T-helper 2 cell treated with Interferon-gamma antibody and Interleukin-4, amounts not matched to agents 5 μg/mL and 100 μg/mL, for 36 hours (primary cell): ENCODE results near the gene DPP6.

ENCODE experiments used
- DNase-seq: peaks from one replicate; pipeline ENCODE4 v3.0.0; 2021; ENCODE audit warnings: low spot score
- H3K27ac Mint-ChIP-seq: one replicate; pipeline ENCODE4 v1.8.0; 2021; ENCODE audit warnings: mild to moderate bottlenecking, mixed read lengths
- H3K27me3 Mint-ChIP-seq: one replicate; pipeline ENCODE4 v1.8.0; 2021; ENCODE audit warnings: low read depth, mixed read lengths
- H3K36me3 Mint-ChIP-seq: one replicate; pipeline ENCODE4 v1.8.0; 2021; ENCODE audit warnings: low read depth, mixed read lengths
- H3K4me1 Mint-ChIP-seq: one replicate; pipeline ENCODE4 v1.8.0; 2021; ENCODE audit warnings: low read depth, mixed read lengths
- H3K4me3 Mint-ChIP-seq: one replicate; pipeline ENCODE4 v1.8.0; 2022; ENCODE audit warnings: mild to moderate bottlenecking, moderate library complexity, mixed read lengths
- H3K9me3 Mint-ChIP-seq: one replicate; pipeline ENCODE4 v1.8.0; 2021; ENCODE audit warnings: mixed read lengths

DPP6 gene

DNA sequence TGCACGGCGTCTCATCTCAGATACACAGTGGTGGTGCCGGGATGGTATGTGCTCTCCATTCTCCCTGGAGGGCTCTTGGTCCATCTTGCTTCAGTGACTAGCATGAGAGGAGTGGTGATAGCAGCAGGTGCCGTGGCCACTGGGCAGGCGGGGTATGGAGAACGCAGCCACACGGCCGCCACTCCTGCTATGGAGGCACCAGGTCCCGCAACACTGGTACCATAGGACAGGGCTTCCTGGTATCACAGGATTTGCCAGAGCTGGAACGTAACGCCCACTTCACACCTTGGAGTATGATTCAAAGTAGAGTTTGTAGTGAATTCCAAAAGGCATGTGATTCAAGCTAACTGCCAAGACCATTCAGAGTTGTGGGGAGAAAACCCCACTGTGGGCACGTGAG, 284.1 kb downstream of the DPP6 start:
- H3K36me3 Mint-ChIP-seq: no peaks in the 10 kb centered on the region
- H3K4me3 Mint-ChIP-seq: no peak overlapping the region
- H3K9me3 Mint-ChIP-seq: peaks cover 26% of the 10 kb centered on the region
- H3K4me1 Mint-ChIP-seq: no peaks in the 10 kb centered on the region
- H3K27ac Mint-ChIP-seq: no peak overlapping the region
- DNase-seq: no peak
- H3K27me3 Mint-ChIP-seq: no peaks in the 10 kb centered on the region

DNA sequence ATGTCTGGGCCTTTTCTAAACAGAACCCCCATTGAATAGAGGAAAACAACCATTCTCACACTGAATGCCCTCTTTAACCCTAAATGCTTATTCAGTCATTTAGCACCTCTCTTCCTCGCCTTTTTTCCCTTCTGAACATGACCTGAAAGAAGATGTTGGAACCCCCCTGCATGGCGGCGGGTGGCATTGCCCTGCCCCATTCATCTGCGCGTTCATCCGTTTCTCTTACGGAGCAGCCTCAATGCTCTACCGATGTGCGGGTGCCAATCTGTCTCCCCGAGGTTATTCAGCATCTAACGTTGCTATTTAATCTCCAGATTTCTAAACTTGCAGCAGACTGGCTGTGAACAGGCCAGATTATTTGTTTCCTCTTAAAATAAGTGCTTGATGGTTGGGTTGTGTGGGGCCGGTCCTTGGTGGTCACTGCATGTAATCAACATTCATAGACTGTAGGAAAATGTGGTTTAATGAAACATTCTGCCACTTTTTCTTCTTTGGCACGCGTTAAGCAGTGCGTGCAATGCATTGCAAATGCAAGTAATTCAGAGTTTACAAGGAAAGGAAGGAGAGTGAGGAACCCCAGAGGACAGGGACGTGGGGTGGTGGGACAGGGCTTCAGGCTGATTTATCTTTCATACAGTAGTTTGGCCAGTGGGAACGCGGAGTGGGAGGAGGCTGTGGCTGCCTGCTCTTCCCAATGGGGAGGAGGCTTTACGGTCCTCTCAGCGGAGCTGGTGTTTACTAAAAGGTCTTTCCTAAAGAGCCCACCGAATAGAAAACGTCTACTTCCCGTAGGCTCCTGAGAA, 286.7 kb downstream of the DPP6 start:
- H3K4me1 Mint-ChIP-seq: no peaks in the 10 kb centered on the region
- H3K27me3 Mint-ChIP-seq: no peaks in the 10 kb centered on the region
- no peak overlapping the region for H3K27ac Mint-ChIP-seq
- DNase-seq: no peak
- no peaks in the 10 kb centered on the region for H3K36me3 Mint-ChIP-seq
- H3K4me3 Mint-ChIP-seq: no peak overlapping the region
- peaks cover 17% of the 10 kb centered on the region for H3K9me3 Mint-ChIP-seq

DNA sequence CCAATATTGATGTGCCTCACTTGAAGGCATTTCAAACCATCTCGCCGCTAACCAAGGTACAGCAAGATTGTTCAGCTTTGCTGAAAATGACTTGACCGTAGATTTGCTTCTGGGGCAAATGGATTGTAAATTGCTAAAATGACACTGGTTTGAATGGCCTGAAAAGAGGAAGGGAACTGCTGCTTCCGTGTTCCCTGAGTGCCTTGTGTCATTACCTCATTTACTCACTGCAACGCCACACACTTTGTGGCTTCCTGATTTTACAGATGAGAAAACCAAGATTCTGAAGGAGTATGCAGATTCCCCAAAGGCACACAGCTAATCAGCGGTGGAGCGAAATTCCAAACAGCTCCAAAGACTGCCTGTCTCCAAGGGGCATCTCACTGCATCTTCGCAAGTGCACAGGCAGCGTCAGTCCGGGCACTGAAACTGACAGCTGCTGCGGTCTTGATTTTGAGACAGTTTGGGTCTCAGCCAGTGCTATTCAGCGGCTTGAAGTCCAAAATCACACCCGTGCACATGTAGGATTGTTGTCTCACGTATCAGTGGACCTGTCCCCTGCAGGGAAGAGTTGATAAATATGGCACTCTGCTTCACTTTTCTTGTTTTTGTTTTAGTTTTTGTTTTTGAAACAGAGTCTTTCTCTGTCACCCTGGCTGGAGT, 290.9 kb downstream of the DPP6 start:
- no peaks in the 10 kb centered on the region for H3K36me3 Mint-ChIP-seq
- H3K27me3 Mint-ChIP-seq: no peaks in the 10 kb centered on the region
- no peaks in the 10 kb centered on the region for H3K4me1 Mint-ChIP-seq
- no peak overlapping the region for H3K4me3 Mint-ChIP-seq
- H3K27ac Mint-ChIP-seq: no peak overlapping the region
- peaks cover 10% of the 10 kb centered on the region for H3K9me3 Mint-ChIP-seq
- no peak for DNase-seq

DNA sequence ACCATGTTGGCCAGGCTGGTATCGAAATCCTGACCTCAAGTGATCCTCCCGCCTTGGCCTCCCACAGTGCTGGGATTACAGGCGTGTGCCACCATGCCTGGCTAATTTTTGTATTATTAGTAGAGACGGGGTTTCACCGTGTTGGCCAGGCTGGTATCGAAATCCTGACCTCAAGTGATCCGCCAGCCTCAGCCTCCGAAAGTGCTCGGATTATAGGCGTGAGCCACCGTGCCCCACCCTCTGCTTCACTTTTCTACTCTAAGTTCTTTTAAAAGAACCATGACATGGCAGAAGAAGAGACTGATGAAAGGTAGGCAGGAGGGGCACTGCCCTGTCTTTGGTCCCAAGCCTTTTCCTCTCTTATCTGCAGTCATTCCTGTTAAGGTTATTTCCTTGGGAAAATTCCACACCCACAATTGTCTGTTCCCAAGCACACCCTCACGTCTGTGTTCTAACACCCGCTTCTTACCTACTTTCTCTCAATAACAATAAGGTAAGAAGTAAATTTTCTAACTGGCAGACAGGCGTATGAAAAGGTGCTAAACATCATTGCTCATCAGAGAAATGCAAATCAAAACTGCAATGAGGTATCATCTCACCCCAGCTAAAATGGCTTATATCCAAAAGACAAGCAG, 291.7 kb downstream of the DPP6 start:
- H3K27me3 Mint-ChIP-seq: no peaks in the 10 kb centered on the region
- H3K4me3 Mint-ChIP-seq: no peak overlapping the region
- no peak overlapping the region for H3K27ac Mint-ChIP-seq
- H3K36me3 Mint-ChIP-seq: no peaks in the 10 kb centered on the region
- DNase-seq: no peak
- no peaks in the 10 kb centered on the region for H3K4me1 Mint-ChIP-seq
- peaks cover 10% of the 10 kb centered on the region for H3K9me3 Mint-ChIP-seq

DNA sequence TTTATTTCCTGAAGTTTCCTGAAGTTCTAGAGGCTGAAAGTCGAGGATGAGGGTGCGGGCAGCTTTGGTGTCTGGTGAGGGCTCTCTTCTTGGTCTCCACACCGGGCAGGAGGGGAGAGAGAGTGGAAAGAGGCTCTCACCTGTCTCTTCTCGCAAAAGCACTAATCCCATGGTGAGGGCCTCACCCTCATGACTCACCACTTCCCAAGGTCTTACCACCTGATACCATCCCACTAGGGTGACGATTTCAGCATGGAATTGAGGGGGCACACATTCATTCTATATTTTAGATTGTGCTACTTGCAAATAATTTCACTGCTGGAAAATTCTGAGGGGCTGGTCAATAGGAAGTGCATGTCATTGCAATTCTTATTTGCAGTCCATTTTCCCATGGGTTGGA, 292.9 kb downstream of the DPP6 start:
- no peak overlapping the region for H3K4me3 Mint-ChIP-seq
- H3K4me1 Mint-ChIP-seq: no peaks in the 10 kb centered on the region
- no peak for DNase-seq
- no peaks in the 10 kb centered on the region for H3K27me3 Mint-ChIP-seq
- no peaks in the 10 kb centered on the region for H3K36me3 Mint-ChIP-seq
- H3K9me3 Mint-ChIP-seq: peaks cover 13% of the 10 kb centered on the region
- no peak overlapping the region for H3K27ac Mint-ChIP-seq

DNA sequence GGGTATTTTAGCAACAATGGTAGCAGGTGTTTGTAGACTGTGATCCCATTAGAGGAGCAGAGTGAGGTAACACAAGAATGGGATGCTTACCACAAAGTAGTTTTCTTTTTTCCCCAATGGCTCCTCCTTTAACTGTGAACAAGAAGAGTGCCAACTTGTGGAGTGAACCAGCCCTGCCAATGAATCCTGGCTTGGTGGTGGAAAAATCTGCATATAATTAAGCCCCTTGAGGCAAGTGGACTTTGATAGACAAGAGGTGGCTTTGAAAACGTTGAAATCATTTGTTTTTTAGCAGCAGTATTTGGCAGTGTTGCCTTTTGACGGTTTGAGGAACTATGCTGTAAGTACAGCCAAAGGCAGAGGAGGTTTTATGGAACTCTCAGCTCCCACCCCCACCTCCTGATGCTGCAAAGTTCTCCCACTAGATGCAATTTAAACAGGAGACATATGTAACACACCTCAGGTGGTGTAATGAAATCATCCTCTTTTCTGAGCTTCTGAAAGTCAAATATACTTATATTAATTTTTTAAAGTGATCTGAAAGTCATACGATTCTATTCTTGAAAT, 295.6 kb downstream of the DPP6 start:
- Mint-ChIP-seq H3K27ac (no peak overlapping the region), H3K36me3 (no peaks in the 10 kb centered on the region), H3K9me3 (peaks cover 18% of the 10 kb centered on the region)

DNA sequence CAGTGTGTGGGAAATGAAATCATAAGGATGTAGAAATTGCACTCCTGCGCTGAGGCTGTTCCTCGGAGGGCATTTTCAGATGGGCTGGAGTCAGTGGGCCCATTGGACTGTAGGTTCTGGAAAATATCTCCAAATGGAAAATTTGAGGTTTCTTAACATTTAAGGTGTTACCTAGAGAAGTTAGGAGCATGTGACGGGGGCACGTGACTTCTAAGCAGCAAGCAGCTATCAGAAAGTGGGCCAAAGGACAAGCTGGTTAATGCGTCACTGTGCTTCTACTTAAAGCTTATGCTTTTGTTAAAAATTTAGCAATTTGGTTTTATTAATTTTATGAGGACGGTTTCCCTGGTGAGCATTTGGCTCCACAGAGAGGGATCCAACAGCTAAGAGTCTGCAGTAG, 298.7 kb downstream of the DPP6 start:
- DNase-seq: no peak
- no peaks in the 10 kb centered on the region for H3K36me3 Mint-ChIP-seq
- peaks cover 18% of the 10 kb centered on the region for H3K9me3 Mint-ChIP-seq
- H3K4me1 Mint-ChIP-seq: no peaks in the 10 kb centered on the region
- no peaks in the 10 kb centered on the region for H3K27me3 Mint-ChIP-seq
- no peak overlapping the region for H3K4me3 Mint-ChIP-seq
- H3K27ac Mint-ChIP-seq: no peak overlapping the region

More for the DNA sequence above, 295.6 kb downstream of the DPP6 start:
- Mint-ChIP-seq H3K4me1 (no peaks in the 10 kb centered on the region), H3K4me3 (no peak overlapping the region), H3K27me3 (no peaks in the 10 kb centered on the region)
- DNase-seq: no peak

DNA sequence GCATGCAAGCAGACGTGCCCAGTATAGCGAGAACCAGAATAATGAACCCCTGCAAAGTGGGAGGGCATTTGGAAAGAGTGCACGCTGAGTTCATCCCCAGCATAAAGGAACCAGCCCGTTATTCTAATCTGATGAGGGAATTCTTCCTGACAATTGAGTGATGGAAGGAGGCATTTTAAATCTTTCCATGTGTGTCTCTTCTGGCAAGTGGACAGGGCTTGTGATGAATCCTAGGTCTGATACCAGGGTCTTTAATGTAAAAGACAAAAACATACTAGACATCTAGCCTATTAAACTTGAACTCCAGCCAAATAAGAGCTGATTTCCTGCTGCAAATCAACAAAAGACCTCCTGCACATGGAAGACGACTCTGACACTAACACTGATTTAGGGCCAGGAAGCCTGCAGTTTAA, 301.2 kb downstream of the DPP6 start:
- peaks cover 18% of the 10 kb centered on the region for H3K9me3 Mint-ChIP-seq

DNA sequence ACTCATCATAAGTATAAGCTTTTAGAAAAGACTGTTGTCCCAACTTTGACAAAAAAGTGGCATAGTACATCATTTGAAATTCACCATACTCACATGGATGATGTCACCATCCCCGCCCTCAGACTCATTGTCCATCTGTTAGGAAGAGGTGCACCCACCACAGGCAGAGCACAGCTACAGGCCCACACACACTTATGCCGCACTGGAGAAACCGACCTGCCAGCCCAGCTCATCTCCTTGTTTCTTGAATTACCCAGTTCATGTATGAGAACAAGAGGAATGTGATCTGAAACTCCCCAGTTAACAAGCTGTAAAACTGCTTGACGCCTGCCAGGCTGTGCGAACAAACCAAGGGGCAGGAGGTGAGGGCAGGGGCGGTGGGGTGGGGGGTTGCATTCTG, 312.0 kb downstream of the DPP6 start:
- Mint-ChIP-seq H3K4me1 (no peaks in the 10 kb centered on the region), H3K36me3 (no peaks in the 10 kb centered on the region), H3K27me3 (no peaks in the 10 kb centered on the region), H3K4me3 (no peak overlapping the region), H3K27ac (no peak overlapping the region), H3K9me3 (peaks cover 23% of the 10 kb centered on the region)
- DNase-seq: no peak

More for the DNA sequence above, 301.2 kb downstream of the DPP6 start:
- Mint-ChIP-seq H3K27me3 (no peaks in the 10 kb centered on the region), H3K4me1 (no peaks in the 10 kb centered on the region), H3K27ac (no peak overlapping the region), H3K4me3 (no peak overlapping the region), H3K36me3 (no peaks in the 10 kb centered on the region)
- DNase-seq: no peak

DNA sequence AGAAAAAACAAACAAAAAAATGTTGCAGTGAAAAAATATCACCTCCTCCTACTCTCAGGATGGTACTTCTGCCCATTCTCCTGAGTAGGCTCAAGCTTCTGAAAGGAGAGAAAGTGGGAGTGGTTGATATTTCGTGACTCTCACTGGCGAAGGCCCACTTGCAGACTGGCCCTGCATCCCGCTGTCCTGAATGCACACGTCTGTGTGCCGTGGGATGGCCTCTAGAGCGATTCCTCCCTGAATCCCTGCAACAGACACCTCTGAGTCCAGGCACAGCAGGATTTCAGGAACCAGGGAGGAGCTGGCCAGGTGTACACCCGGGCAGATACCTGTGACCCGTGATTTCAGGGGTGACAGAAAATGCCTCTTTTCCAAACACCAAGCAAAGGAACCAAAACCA, 319.2 kb downstream of the DPP6 start:
- Mint-ChIP-seq H3K4me1 (no peaks in the 10 kb centered on the region), H3K27me3 (no peaks in the 10 kb centered on the region)

DNA sequence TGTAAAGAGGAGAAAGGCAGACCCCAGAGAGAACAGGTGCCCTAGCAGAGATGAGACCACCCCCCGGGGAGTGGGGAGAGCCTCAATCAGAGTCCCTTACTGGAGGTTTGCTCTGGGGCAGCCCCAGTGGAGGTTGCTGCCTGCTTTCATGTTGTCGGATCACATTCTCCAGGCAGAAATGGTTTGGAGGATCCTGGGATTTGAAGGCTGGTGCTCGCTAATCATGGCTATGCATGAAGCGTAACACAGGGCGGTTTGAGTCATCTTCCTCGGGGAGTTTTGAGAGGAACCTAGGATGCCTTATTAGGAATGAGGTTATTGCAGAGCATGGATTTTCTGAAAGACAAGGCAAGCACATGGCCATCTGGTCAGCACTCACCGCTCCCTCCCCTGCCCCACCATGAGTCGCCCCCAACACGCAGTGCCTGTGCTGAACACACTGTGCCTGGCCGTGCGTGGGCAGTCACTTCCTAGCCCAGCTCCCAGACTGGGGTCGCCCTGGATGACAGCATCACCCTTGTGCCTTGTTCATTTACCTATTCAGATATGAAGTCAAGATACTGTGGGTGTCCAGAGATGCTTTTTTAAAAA, 319.9 kb downstream of the DPP6 start:
- peaks cover 8% of the 10 kb centered on the region for H3K9me3 Mint-ChIP-seq
- H3K27ac Mint-ChIP-seq: no peak overlapping the region
- no peaks in the 10 kb centered on the region for H3K36me3 Mint-ChIP-seq
- no peak overlapping the region for H3K4me3 Mint-ChIP-seq
- H3K4me1 Mint-ChIP-seq: no peaks in the 10 kb centered on the region
- no peak for DNase-seq
- no peaks in the 10 kb centered on the region for H3K27me3 Mint-ChIP-seq

More for the DNA sequence above, 319.2 kb downstream of the DPP6 start:
- peaks cover 13% of the 10 kb centered on the region for H3K9me3 Mint-ChIP-seq
- no peaks in the 10 kb centered on the region for H3K36me3 Mint-ChIP-seq
- DNase-seq: no peak
- H3K4me3 Mint-ChIP-seq: no peak overlapping the region
- no peak overlapping the region for H3K27ac Mint-ChIP-seq

DNA sequence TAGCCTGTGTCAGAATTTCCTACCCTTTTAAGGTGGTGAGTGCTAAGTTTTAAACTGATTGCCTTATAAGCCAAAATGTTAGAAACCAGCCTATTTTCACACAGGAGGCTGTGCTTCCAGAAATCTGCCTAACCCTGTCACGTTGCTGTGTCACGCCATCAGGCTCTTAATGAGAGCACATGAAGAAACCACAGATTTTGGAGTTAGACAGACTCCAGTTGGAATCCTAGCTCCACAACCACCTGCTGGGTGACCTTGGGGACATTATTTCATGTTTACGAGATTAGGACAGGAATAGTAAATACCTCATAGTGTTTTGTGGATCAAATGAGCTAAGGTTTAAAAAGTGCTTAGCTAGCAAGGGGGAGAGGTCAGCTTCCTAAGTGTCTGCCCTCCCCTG, 321.8 kb downstream of the DPP6 start:
- no peaks in the 10 kb centered on the region for H3K36me3 Mint-ChIP-seq
- peaks cover 11% of the 10 kb centered on the region for H3K9me3 Mint-ChIP-seq
- H3K27ac Mint-ChIP-seq: no peak overlapping the region
- H3K4me1 Mint-ChIP-seq: no peaks in the 10 kb centered on the region
- H3K4me3 Mint-ChIP-seq: no peak overlapping the region
- DNase-seq: no peak
- H3K27me3 Mint-ChIP-seq: no peaks in the 10 kb centered on the region

DNA sequence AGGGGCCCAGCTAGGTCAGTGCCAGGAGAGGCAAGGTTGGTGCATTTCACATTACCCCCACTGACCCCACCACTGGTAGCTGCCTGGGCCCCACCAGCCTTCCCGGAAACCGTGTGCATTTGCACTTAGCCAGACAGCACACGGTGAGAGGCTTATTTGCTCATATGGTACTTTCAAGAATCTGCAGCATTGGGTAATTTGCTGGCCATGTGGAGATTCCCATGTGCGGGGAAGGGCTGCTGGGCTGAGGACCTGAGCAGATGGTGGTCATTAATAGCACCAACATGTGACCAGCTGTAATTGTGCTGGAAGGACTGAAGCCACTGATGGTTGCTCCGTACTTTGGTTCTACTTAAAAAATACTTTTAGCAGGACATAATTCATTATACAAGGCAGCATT, 323.8 kb downstream of the DPP6 start:
- H3K27me3 Mint-ChIP-seq: no peaks in the 10 kb centered on the region
- no peak overlapping the region for H3K4me3 Mint-ChIP-seq
- no peaks in the 10 kb centered on the region for H3K4me1 Mint-ChIP-seq
- no peak overlapping the region for H3K27ac Mint-ChIP-seq
- no peak for DNase-seq
- H3K9me3 Mint-ChIP-seq: peaks cover 17% of the 10 kb centered on the region
- H3K36me3 Mint-ChIP-seq: no peaks in the 10 kb centered on the region

DNA sequence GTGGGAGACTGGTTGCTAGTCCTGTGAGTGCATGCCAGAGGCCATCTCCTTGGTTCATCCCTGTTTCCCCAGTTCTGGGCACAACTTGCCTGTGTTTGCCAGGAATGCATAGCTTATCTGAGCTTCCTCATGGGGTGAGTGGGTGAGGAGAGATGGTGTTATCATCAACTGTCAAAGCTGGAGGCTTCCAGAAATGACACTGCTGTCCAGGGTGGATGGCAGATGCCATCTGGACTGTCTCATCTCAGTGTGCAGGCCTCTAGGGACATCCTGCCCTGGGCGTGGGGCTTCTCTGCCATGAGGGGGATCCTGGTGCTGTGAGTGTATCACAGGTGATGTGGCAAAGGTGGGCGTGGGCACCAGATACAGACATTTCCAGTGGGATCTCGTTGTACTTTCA, 328.6 kb downstream of the DPP6 start:
- Mint-ChIP-seq H3K36me3 (no peaks in the 10 kb centered on the region), H3K4me3 (no peak overlapping the region), H3K9me3 (peaks cover 23% of the 10 kb centered on the region), H3K27ac (no peak overlapping the region), H3K27me3 (no peaks in the 10 kb centered on the region), H3K4me1 (no peaks in the 10 kb centered on the region)
- DNase-seq: no peak
